Naive B cell (primary cell): ENCODE measurements around the gene SUN3. TPM values are rescaled to one million over a fixed set of nuclear protein-coding genes. Genes with fewer than 3 reads are reported as not detected.
"Not testable (repeated sequence)": the region's sequence is repeated elsewhere in the genome, so short reads cannot be mapped to it uniquely, and the experiment has no call there.

Experiments used
- ATAC-seq, 2 donors: fragments of 150-1000 bp; cut with Tn5 transposase; 2 replicates each; pipeline ENCODE4 v1.10.0; 2021; ENCODE audit warnings: low read depth in 2 of 2, mild to moderate bottlenecking in 2 of 2, moderate library complexity in 2 of 2
- DNase-seq: peaks from one replicate; pipeline ENCODE4 v3.0.0; 2022
- H3K27ac Mint-ChIP-seq, 6 donors: one replicate each; pipeline ENCODE4 v1.8.0; 2020 to 2022; ENCODE audit warnings: mild to moderate bottlenecking in 6 of 6, mixed read lengths in 6 of 6, moderate library complexity in 5 of 6, inconsistent platforms in 2 of 6
- H3K27me3 Mint-ChIP-seq, 3 donors: one replicate each; pipeline ENCODE4 v1.8.0; 2021 to 2022; ENCODE audit warnings: mixed read lengths in 3 of 3, mild to moderate bottlenecking in 1 of 3
- H3K36me3 Mint-ChIP-seq, 2 donors: one replicate each; pipeline ENCODE4 v1.8.0; 2020 to 2022; ENCODE audit warnings: mixed read lengths in 2 of 2, inconsistent platforms in 1 of 2, mild to moderate bottlenecking in 1 of 2
- H3K4me1 Mint-ChIP-seq, 3 donors: one replicate each; pipeline ENCODE4 v1.8.0; 2020 to 2022; ENCODE audit warnings: mixed read lengths in 3 of 3, inconsistent platforms in 1 of 3, mild to moderate bottlenecking in 1 of 3, moderate library complexity in 1 of 3
- H3K4me3 Mint-ChIP-seq, 8 donors: one replicate each; pipeline ENCODE4 v1.8.0; 2020 to 2022; ENCODE audit warnings: mild to moderate bottlenecking in 8 of 8, mixed read lengths in 8 of 8, moderate library complexity in 8 of 8, inconsistent platforms in 2 of 8
- H3K9me3 Mint-ChIP-seq, 7 donors: one replicate each; pipeline ENCODE4 v1.8.0; 2020 to 2022; ENCODE audit warnings: mixed read lengths in 7 of 7, mild to moderate bottlenecking in 5 of 7, inconsistent platforms in 2 of 7, moderate library complexity in 1 of 7
- polyA plus RNA-seq, 6 donors: library from polyadenylated mRNA; unstranded; fragments of 300-500 nt; fragmentation: Illumina TruSeq; gene quantifications; one replicate each; pipeline ENCODE4 v1.2.3, GENCODE V29; 2021; ENCODE audit warnings: low read depth in 6 of 6

Gene SUN3
- polyA plus RNA-seq, 6 donors from 2014 or later, result 1.0 TPM; not detected in 5

DNA sequence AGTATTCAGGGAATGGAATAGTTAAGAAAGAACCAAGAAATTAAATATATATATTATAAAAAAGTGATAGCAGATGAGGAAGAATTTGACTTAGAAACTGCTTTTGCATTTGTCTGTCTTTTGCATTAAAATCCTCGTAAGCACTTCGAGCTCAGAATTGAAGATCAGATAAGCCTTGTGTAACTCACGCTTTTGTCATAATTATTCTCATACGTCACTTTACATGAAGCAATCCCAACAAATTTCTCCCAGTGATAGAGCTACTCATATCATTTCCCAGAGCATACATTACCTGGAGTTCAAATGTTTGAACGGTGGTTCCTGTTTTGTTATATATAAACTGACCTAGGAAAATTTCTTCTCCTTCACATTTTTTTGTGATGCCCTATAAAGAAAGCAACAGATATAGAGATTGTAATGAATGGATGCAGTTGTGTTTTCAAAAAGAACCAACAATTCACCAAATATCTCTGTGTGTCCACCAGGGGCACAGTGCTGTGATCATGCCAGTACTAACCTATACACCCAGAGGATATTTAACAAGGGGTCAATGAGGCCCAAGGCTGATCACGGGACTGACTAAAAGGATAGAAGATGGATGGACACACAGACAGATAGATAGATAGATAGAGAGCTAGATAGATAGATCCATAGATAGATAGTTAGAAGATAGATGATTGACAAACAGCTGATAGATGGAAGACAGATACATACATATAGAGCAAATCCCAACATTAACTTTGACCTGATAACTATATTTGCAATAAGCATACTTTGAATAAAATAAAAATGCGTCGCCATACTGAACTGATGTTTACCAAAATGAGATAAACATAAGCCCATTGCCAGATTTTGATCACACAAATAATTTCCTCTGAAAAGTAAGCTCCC is 40.2 kb downstream of the SUN3 start:
- no peaks in the 10 kb centered on the region for H3K9me3 Mint-ChIP-seq
- no peaks in the 10 kb centered on the region for H3K27me3 Mint-ChIP-seq
- ATAC-seq (no peak), DNase-seq (no peak)
- peak overlapping the region in 1 of 8 donors; percentile 65 for H3K4me3 Mint-ChIP-seq
- H3K4me1 Mint-ChIP-seq, result peaks cover 15 to 16% (median 15%) of the 10 kb centered on the region in 3 donors
- peak overlapping the region in 1 of 6 donors; percentile 30 for H3K27ac Mint-ChIP-seq
- no peaks in the 10 kb centered on the region for H3K36me3 Mint-ChIP-seq

DNA sequence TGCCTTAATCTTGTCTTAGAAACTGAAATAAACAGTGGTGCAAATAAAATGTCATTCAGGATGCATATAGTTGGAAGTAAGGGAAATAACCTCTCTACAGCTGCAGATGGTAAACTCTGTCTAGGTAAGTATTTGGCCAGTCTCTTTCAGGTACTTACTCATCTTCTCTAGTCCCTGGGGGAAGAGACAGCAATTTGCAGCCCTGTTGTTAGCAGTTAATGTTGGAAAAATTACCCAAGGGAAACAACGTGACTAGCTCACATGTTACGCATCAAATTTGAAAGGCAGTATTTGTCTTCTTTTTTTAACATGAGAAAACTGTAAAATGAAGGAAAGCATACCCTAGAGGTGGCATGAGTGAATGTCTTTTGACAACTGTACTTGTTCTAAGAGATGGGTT is 46.3 kb downstream of the SUN3 start:
- Mint-ChIP-seq H3K27me3 (no peaks in the 10 kb centered on the region), H3K36me3 (peaks cover 5 to 8% of the 10 kb centered on the region in 2 donors), H3K4me1 (peaks cover 13 to 22% (median 16%) of the 10 kb centered on the region in 3 donors), H3K4me3 (no peak overlapping the region), H3K9me3 (no peaks in the 10 kb centered on the region), H3K27ac (peak overlapping the region in 1 of 6 donors; percentile 34)
- ATAC-seq (no peak), DNase-seq (no peak)

DNA sequence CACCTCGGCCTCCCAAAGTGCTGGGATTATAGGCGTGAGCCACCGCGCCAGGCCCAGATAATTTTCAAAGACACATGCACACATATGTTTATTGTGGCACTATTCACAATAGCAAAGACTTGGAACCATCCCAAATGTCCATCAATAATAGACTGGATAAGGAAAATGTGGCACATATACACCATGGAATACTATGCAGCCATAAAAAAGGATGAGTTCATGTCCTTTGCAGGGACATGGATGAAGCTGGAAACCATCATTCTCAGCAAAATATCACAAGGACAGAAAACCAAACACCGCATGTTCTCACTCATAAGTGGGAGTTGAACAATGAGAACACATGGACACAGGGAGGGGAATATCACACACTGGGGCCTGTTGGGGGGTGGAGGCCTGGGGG is 48.3 kb downstream of the SUN3 start:
- not testable (repeated sequence) for ATAC-seq, H3K27ac Mint-ChIP-seq, H3K9me3 Mint-ChIP-seq, DNase-seq, H3K27me3 Mint-ChIP-seq
- peak overlapping the region in 2 of 8 donors; percentile 2 to 35 for H3K4me3 Mint-ChIP-seq
- H3K4me1 Mint-ChIP-seq, result peaks cover 17 to 29% (median 25%) of the 10 kb centered on the region in 3 donors
- H3K36me3 Mint-ChIP-seq, result peaks cover 11 to 15% of the 10 kb centered on the region in 2 donors

DNA sequence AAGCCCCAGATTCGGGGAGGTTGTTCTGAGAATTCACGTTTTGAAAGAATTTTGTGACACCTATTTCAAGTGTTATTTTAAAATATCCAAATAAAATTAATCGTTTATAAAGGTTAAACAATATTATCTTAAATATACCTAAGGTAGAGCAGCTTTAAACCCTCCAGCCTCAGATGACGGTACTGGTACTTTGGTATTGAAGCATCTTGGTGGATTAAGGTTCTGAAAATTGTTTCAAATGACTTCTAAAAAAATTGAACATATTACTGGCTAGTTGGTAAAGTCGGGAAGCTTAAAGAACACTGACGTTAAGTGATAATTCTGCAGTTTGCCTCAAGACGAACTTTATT is 49.1 kb downstream of the SUN3 start:
- Mint-ChIP-seq H3K27me3 (no peaks in the 10 kb centered on the region), H3K4me1 (peaks cover 17 to 29% (median 25%) of the 10 kb centered on the region in 3 donors)

DNA sequence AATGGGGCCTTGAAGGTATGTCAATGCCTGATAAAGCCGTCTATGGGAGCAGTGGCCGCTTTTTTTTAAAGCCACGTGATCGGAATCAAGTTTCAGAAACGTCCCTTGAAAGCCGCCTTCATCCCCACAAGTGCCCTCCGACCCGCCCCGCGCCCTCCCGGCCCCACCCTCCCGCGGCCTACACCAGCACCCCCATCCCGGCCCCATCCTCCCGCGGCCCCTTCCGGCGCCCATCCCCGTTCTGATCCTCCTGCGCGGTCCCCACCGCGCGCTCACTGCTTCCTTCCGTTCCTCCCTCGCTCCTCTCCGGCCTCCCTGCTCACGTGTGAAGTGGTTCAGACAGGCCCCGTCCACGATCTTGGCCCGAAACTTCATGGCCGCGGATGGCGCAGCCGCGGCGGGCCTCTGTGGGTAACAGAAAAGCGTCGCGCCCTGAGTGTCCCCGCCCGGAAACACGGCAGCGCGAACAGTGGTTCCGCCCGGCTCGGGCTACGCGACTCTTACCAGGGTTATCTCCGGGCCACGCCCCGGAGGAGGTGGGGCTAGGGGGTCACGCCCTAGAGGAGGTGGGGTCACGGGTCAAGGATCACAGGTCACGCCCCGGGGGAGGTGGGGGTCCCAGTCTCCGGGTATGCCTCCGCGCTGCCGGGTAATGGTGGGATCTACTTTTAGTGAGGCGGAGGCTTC is 49.6 kb downstream of the SUN3 start, which contains the start of gene HUS1:
TSS of gene HUS1 (minus strand) at position 471 of the 687 bp plus-strand sequence. CDS start at position 375, 96 bp downstream.
- Mint-ChIP-seq H3K27ac (peak within 1 kb of the TSS; percentile 95 to 100 (median 99)), H3K36me3 (peaks cover 13 to 20% of the 10 kb centered on the region in 2 donors), H3K4me3 (peak within 1 kb of the TSS; percentile 89 to 100 (median 98)), H3K4me1 (peaks cover 18 to 32% (median 26%) of the 10 kb centered on the region in 3 donors), H3K9me3 (no peaks in the 10 kb centered on the region), H3K27me3 (no peaks in the 10 kb centered on the region)
- DNase-seq, result peak; percentile 87
- ATAC-seq, result peak; percentile 97 to 98

More for the DNA sequence above, 49.1 kb downstream of the SUN3 start:
- peak overlapping the region; percentile 89 to 100 (median 98) for H3K4me3 Mint-ChIP-seq
- peaks cover 11 to 15% of the 10 kb centered on the region in 2 donors for H3K36me3 Mint-ChIP-seq
- peak overlapping the region; percentile 95 to 100 (median 99) for H3K27ac Mint-ChIP-seq
- DNase-seq (no peak), ATAC-seq (no peak)
- no peaks in the 10 kb centered on the region for H3K9me3 Mint-ChIP-seq

DNA sequence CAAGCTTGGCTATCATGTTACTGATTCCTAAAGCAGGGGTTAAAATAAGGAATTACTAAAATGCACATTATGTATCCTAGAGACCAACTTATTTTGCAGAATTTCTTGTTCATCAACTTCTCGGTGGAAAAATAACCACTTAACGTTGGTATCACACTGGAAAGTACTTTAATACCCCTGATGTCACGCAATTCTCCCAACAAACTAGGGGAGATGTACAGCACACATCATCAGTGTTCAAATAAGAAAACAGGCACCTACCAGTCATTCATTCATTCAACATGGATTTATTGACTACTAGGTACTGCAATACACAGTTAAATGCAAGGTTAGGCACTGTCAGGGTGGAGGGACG is 50.1 kb downstream of the SUN3 start:
- ATAC-seq (no peak), DNase-seq (no peak)
- H3K4me3 Mint-ChIP-seq, result peak overlapping the region; percentile 89 to 100 (median 98)
- H3K4me1 Mint-ChIP-seq, result peaks cover 21 to 35% (median 31%) of the 10 kb centered on the region in 3 donors
- H3K27ac Mint-ChIP-seq, result peak overlapping the region; percentile 95 to 100 (median 99)
- peaks cover 16 to 25% of the 10 kb centered on the region in 2 donors for H3K36me3 Mint-ChIP-seq
- H3K27me3 Mint-ChIP-seq, result no peaks in the 10 kb centered on the region
- no peaks in the 10 kb centered on the region for H3K9me3 Mint-ChIP-seq

DNA sequence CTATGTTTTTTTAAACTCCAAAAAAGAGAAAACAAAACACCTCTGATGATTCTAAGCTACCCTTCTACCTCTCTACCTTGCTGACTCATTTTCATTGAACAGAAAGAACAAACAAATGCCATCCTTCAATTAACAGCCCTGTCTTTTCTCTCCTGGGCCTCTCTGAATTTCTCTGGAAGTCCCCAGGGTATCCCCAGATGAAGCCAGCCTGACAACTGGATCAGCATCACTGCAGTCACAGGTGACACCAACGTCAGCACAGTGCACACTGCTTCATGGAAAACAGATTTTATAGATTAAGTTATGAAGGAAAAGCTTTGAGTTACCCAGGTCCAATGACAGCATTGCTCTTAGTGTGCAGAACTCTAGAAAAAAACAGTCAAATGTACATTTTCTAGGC is 55.2 kb downstream of the SUN3 start:
- DNase-seq, result no peak
- peaks cover 38 to 46% (median 39%) of the 10 kb centered on the region in 3 donors for H3K4me1 Mint-ChIP-seq
- H3K4me3 Mint-ChIP-seq, result peak overlapping the region in 1 of 8 donors; percentile 74
- ATAC-seq, result no peak
- peak overlapping the region in 3 of 6 donors; percentile 14 to 36 (median 35) for H3K27ac Mint-ChIP-seq
- H3K27me3 Mint-ChIP-seq, result no peaks in the 10 kb centered on the region
- H3K36me3 Mint-ChIP-seq, result peaks cover 27 to 43% of the 10 kb centered on the region in 2 donors
- no peaks in the 10 kb centered on the region for H3K9me3 Mint-ChIP-seq

DNA sequence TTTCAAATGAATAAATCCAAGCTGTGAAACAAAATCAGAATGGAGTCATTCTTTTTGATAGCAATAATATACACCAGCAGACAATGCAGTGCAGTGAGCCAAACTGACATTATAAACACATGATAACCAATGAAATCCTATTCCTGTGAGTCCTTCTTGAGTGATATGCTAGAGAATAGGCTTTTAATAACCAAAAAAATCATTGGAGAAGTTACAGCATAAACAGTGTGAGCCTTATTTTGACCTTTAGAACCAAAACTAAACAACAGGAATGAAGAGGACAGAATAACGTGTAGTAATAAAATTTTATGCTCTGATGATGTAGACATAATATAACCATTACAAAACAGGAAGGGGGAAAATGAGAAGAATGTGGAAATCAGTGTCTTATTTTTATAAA is 58.1 kb downstream of the SUN3 start:
- ATAC-seq (no peak), DNase-seq (no peak)
- peak overlapping the region in 1 of 6 donors; percentile 75 for H3K27ac Mint-ChIP-seq
- H3K4me1 Mint-ChIP-seq, result peaks cover 28 to 36% (median 36%) of the 10 kb centered on the region in 3 donors
- H3K9me3 Mint-ChIP-seq, result no peaks in the 10 kb centered on the region
- H3K4me3 Mint-ChIP-seq, result no peak overlapping the region
- no peaks in the 10 kb centered on the region for H3K27me3 Mint-ChIP-seq
- H3K36me3 Mint-ChIP-seq, result peaks cover 36 to 59% of the 10 kb centered on the region in 2 donors

DNA sequence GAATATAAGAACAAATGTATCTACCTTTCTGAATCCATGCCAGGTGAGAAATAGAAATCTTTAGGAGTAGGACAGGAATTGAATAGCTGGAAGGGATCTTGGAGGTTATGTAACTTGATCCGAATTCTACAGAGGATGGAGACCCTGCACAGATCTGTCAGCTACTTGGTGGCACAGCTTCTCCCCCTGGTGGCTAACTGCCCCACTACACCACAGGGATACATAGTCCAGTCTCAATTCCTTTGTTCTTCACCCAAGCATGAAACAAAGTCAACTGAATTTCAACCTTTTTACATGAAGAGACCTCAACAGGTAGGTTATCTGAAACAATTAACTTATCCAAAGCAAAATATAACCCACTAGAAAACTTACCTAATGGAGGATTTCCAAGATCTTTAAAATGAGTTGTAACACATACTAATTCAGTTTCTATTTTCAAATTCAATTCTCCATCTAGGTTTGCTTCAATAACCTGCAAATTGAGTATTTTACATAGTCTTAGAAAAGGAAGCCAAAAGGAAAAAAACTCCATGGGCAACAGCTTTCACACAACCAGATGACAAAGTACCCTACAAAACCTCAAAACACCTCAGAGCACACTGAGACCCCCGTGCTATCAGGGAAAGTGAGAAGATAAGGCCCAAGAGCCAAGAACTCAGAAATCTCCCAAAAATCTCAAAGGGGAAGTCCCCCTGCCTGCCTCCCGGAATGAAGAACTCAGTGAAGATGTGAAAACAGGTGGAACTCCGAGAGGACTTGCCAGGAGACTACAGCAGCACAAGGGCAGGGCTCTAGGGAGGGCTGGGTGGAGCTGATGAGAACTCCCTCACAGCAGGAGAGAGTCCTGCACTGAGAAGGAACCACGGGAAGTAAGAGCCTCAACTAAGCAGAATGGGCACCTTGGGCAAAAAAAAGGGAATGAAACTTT is 59.8 kb downstream of the SUN3 start:
- Mint-ChIP-seq H3K4me3 (peak overlapping the region in 2 of 8 donors; percentile 1 to 49), H3K4me1 (peaks cover 23 to 33% (median 33%) of the 10 kb centered on the region in 3 donors), H3K9me3 (no peaks in the 10 kb centered on the region), H3K27ac (peak overlapping the region in 4 of 6 donors; percentile 34 to 80 (median 54)), H3K36me3 (peaks cover 31 to 65% of the 10 kb centered on the region in 2 donors), H3K27me3 (no peaks in the 10 kb centered on the region)
- DNase-seq, result peak; percentile 42
- peak; percentile 49 to 71 for ATAC-seq

DNA sequence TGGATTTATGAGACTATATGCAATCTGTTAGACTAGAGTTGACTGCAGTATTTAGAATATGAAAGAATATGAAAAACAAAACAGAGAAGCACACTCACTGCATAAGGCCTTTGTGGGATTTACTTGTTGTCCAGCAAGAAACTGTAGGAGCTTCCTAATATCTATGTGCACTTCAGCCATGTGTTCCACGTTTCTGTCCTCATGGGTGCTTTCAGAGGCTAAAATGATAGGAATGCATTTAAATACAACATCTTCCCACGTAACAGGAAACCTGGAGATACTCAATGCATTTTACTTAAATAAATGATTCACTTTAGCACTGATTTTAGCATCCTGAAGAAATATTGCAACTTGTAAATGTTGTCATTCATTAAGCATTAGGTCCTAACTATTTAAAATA is 61.2 kb downstream of the SUN3 start:
- no peaks in the 10 kb centered on the region for H3K9me3 Mint-ChIP-seq
- no peak overlapping the region for H3K4me3 Mint-ChIP-seq
- H3K27ac Mint-ChIP-seq, result no peak overlapping the region
- no peaks in the 10 kb centered on the region for H3K27me3 Mint-ChIP-seq
- H3K4me1 Mint-ChIP-seq, result peaks cover 23 to 31% (median 27%) of the 10 kb centered on the region in 3 donors
- peaks cover 28 to 51% of the 10 kb centered on the region in 2 donors for H3K36me3 Mint-ChIP-seq
- no peak for ATAC-seq
- no peak for DNase-seq

DNA sequence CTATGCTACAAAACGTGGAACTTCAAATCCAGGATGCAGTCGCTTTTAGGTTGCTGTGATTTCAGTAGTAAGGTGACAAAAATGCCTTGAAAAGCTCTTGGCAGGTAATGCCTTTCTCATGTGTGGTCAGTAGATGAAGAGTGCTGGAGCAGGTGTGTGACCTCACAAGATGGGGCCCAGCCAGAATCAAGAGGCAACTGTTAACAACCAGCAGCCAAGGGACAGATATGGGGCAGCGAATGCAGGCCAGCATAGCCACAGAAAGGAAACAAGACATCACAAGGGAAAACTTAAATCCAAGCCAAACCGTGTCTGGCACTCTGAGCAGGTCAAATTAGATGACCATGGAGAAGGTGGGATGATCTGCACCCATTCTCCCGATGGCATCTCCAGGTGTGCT is 61.8 kb downstream of the SUN3 start:
- Mint-ChIP-seq H3K36me3 (peaks cover 27 to 46% of the 10 kb centered on the region in 2 donors), H3K4me3 (no peak overlapping the region), H3K27ac (peak overlapping the region in 2 of 6 donors; percentile 20 to 79), H3K27me3 (no peaks in the 10 kb centered on the region), H3K4me1 (peaks cover 25 to 29% (median 27%) of the 10 kb centered on the region in 3 donors), H3K9me3 (no peaks in the 10 kb centered on the region)
- ATAC-seq (no peak), DNase-seq (no peak)

DNA sequence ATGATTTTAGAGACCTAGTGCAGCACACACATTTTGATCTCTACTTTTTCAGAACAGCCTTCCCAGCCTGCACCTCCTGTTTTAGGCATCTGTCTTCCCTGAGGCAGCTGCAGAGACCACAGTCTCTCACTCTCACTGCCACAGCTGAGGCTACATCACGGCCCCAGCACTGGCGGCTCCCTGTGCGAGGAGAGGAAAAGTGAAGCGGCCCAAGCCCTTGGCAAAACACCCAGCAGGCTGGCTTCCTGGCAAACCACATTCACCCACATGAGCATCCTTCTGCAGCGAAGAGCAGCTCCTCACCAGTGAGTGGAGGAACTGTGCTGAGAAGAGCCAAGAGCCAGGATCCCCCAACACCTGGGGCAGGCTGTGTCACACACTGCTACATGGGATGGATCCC is 63.5 kb downstream of the SUN3 start:
- DNase-seq, result no peak
- H3K36me3 Mint-ChIP-seq, result peaks cover 41 to 57% of the 10 kb centered on the region in 2 donors
- no peak overlapping the region for H3K4me3 Mint-ChIP-seq
- no peaks in the 10 kb centered on the region for H3K27me3 Mint-ChIP-seq
- ATAC-seq, result no peak
- peak overlapping the region in 2 of 6 donors; percentile 10 to 42 for H3K27ac Mint-ChIP-seq
- no peaks in the 10 kb centered on the region for H3K9me3 Mint-ChIP-seq
- H3K4me1 Mint-ChIP-seq, result peaks cover 22 to 25% (median 24%) of the 10 kb centered on the region in 3 donors
